ENCODE measurements around the gene DENND5B.
"Not testable (repeated sequence)": the region's sequence is repeated elsewhere in the genome, so short reads cannot be mapped to it uniquely, and the experiment has no call there.

Gene DENND5B

GRCh38 chr12:31477687-31478086 lies 113.2 kb downstream of the DENND5B start:
- H4K8ac ChIP-seq (ENCODE audit: low read depth, low read length): no peak overlapping the region
- no peaks in the 10 kb centered on the region for H3K27me3 ChIP-seq (ENCODE audit: insufficient read depth, low read length)
- no peak overlapping the region for H3K23ac ChIP-seq (ENCODE audit: low read length)

GRCh38 chr12:31476437-31476836 lies 114.5 kb downstream of the DENND5B start:
- no peaks in the 10 kb centered on the region for H3K27me3 ChIP-seq (ENCODE audit: insufficient read depth, low read length)
- no CpG with 5 or more reads among the region's 4 CpGs for WGBS (ENCODE audit: extremely low coverage, insufficient coverage, insufficient read length)
- no peaks in the 10 kb centered on the region for H3K9me3 ChIP-seq (ENCODE audit: insufficient read depth, low read depth, low read length)
- peaks cover 0 to 5% of the 10 kb centered on the region in 2 experiments for H3K36me3 ChIP-seq (ENCODE audit: control insufficient read depth in 1 of 2, insufficient read depth in 2 of 2, low read length in 2 of 2)
- no peaks in the 10 kb centered on the region for H3K79me1 ChIP-seq (ENCODE audit: low read length)
- no peak overlapping the region for H3K27ac ChIP-seq (ENCODE audit: low read depth, low read length)
- no peak overlapping the region for H3K4me3 ChIP-seq (ENCODE audit: low read depth, low read length)
- H2BK12ac ChIP-seq (ENCODE audit: low read length): no peak overlapping the region
- no peak overlapping the region for H3K9ac ChIP-seq (ENCODE audit: low read length)
- H3K4me1 ChIP-seq (ENCODE audit: control insufficient read depth in 1 of 2, insufficient read depth in 2 of 2, low read length in 2 of 2): no peaks in the 10 kb centered on the region
- H2BK120ac ChIP-seq (ENCODE audit: insufficient read depth, low read length, poor library complexity): no peak overlapping the region
- no peak overlapping the region for H4K8ac ChIP-seq (ENCODE audit: low read depth, low read length)
- no peak overlapping the region for H3K14ac ChIP-seq (ENCODE audit: low read length)
- no peaks in the 10 kb centered on the region for H3K79me2 ChIP-seq (ENCODE audit: control insufficient read depth, insufficient read depth, low read length, poor library complexity)
- no peak overlapping the region for H3K4ac ChIP-seq (ENCODE audit: low read depth, low read length)
- H3K23ac ChIP-seq (ENCODE audit: low read length): no peak overlapping the region
- H2AK5ac ChIP-seq (ENCODE audit: low read length): no peak overlapping the region
- DNase-seq: no peak
- H2BK5ac ChIP-seq (ENCODE audit: low read depth, low read length, poor library complexity): no peak overlapping the region
- H3K4me2 ChIP-seq (ENCODE audit: low read length): no peak overlapping the region
- H3K18ac ChIP-seq (ENCODE audit: low read length): no peak overlapping the region
- H4K91ac ChIP-seq (ENCODE audit: low read depth, low read length): no peak overlapping the region
- no peak overlapping the region for H4K12ac ChIP-seq (ENCODE audit: low read depth, low read length)
- no peak overlapping the region for H2AFZ ChIP-seq (ENCODE audit: insufficient read depth, low read length, poor library complexity)

More at GRCh38 chr12:31477687-31478086, 113.2 kb downstream of the DENND5B start:
- Histone ChIP-seq H3K79me2 (ENCODE audit: control insufficient read depth, insufficient read depth, low read length, poor library complexity) (no peaks in the 10 kb centered on the region), H2BK12ac (ENCODE audit: low read length) (no peak overlapping the region), H3K27ac (ENCODE audit: low read depth, low read length) (no peak overlapping the region), H3K4me3 (ENCODE audit: low read depth, low read length) (no peak overlapping the region), H3K79me1 (ENCODE audit: low read length) (no peaks in the 10 kb centered on the region), H2AFZ (ENCODE audit: insufficient read depth, low read length, poor library complexity) (no peak overlapping the region), H4K91ac (ENCODE audit: low read depth, low read length) (no peak overlapping the region), H3K14ac (ENCODE audit: low read length) (no peak overlapping the region), H2AK5ac (ENCODE audit: low read length) (no peak overlapping the region), H3K4me2 (ENCODE audit: low read length) (no peak overlapping the region), H3K9me3 (ENCODE audit: insufficient read depth, low read depth, low read length) (no peaks in the 10 kb centered on the region), H3K4ac (ENCODE audit: low read depth, low read length) (no peak overlapping the region), H2BK5ac (ENCODE audit: low read depth, low read length, poor library complexity) (no peak overlapping the region), H4K12ac (ENCODE audit: low read depth, low read length) (no peak overlapping the region), H3K36me3 (ENCODE audit: control insufficient read depth in 1 of 2, insufficient read depth in 2 of 2, low read length in 2 of 2) (peaks cover 0 to 5% of the 10 kb centered on the region in 2 experiments), H3K4me1 (ENCODE audit: control insufficient read depth in 1 of 2, insufficient read depth in 2 of 2, low read length in 2 of 2) (no peaks in the 10 kb centered on the region), H2BK120ac (ENCODE audit: insufficient read depth, low read length, poor library complexity) (no peak overlapping the region), H3K9ac (ENCODE audit: low read length) (no peak overlapping the region), H3K18ac (ENCODE audit: low read length) (no peak overlapping the region)
- no peak for DNase-seq

- H2AFZ ChIP-seq (ENCODE audit: insufficient read depth, low read length, poor library complexity); H3K4ac ChIP-seq (ENCODE audit: low read depth, low read length); H3K27ac ChIP-seq (ENCODE audit: low read depth, low read length); H3K18ac ChIP-seq (ENCODE audit: low read length); H2AK5ac ChIP-seq (ENCODE audit: low read length); H3K79me1 ChIP-seq (ENCODE audit: low read length); H3K4me2 ChIP-seq (ENCODE audit: low read length); H4K12ac ChIP-seq (ENCODE audit: low read depth, low read length); DNase-seq; H3K27me3 ChIP-seq (ENCODE audit: insufficient read depth, low read length); H3K9me3 ChIP-seq (ENCODE audit: insufficient read depth, low read depth, low read length); H2BK5ac ChIP-seq (ENCODE audit: low read depth, low read length, poor library complexity); H3K36me3 ChIP-seq (ENCODE audit: control insufficient read depth in 1 of 2, insufficient read depth in 2 of 2, low read length in 2 of 2); H4K8ac ChIP-seq (ENCODE audit: low read depth, low read length); H2BK12ac ChIP-seq (ENCODE audit: low read length); H3K14ac ChIP-seq (ENCODE audit: low read length); H3K4me3 ChIP-seq (ENCODE audit: low read depth, low read length); H4K91ac ChIP-seq (ENCODE audit: low read depth, low read length); H2BK120ac ChIP-seq (ENCODE audit: insufficient read depth, low read length, poor library complexity); H3K9ac ChIP-seq (ENCODE audit: low read length); H3K4me1 ChIP-seq (ENCODE audit: control insufficient read depth in 1 of 2, insufficient read depth in 2 of 2, low read length in 2 of 2); H3K79me2 ChIP-seq (ENCODE audit: control insufficient read depth, insufficient read depth, low read length, poor library complexity); H3K23ac ChIP-seq (ENCODE audit: low read length): not testable (repeated sequence)
- WGBS (ENCODE audit: extremely low coverage, insufficient coverage, insufficient read length): no CpG with 5 or more reads among the region's 7 CpGs
These were observed 115.3 kb downstream of the DENND5B start for GRCh38 chr12:31475610-31476009.

GRCh38 chr12:31474751-31475150 lies 116.2 kb downstream of the DENND5B start:
- no peak overlapping the region for H2BK12ac ChIP-seq (ENCODE audit: low read length)
- H3K23ac ChIP-seq (ENCODE audit: low read length): no peak overlapping the region
- no peak overlapping the region for H3K14ac ChIP-seq (ENCODE audit: low read length)
- no peak overlapping the region for H3K27ac ChIP-seq (ENCODE audit: low read depth, low read length)
- WGBS (ENCODE audit: extremely low coverage, insufficient coverage, insufficient read length): no CpG with 5 or more reads among the region's 2 CpGs
- H3K9ac ChIP-seq (ENCODE audit: low read length): no peak overlapping the region
- no peak overlapping the region for H3K18ac ChIP-seq (ENCODE audit: low read length)
- H4K91ac ChIP-seq (ENCODE audit: low read depth, low read length): no peak overlapping the region
- no peak overlapping the region for H2AK5ac ChIP-seq (ENCODE audit: low read length)
- no peak overlapping the region for H3K4ac ChIP-seq (ENCODE audit: low read depth, low read length)
- no peak overlapping the region for H2BK5ac ChIP-seq (ENCODE audit: low read depth, low read length, poor library complexity)
- H3K4me2 ChIP-seq (ENCODE audit: low read length): no peak overlapping the region
- H3K36me3 ChIP-seq (ENCODE audit: control insufficient read depth in 1 of 2, insufficient read depth in 2 of 2, low read length in 2 of 2): peaks cover 0 to 3% of the 10 kb centered on the region in 2 experiments
- no peak for DNase-seq
- H3K27me3 ChIP-seq (ENCODE audit: insufficient read depth, low read length): no peaks in the 10 kb centered on the region
- H3K79me1 ChIP-seq (ENCODE audit: low read length): no peaks in the 10 kb centered on the region
- H2BK120ac ChIP-seq (ENCODE audit: insufficient read depth, low read length, poor library complexity): no peak overlapping the region
- H3K9me3 ChIP-seq (ENCODE audit: insufficient read depth, low read depth, low read length): no peaks in the 10 kb centered on the region
- peaks cover 2% of the 10 kb centered on the region in 2 experiments for H3K4me1 ChIP-seq (ENCODE audit: control insufficient read depth in 1 of 2, insufficient read depth in 2 of 2, low read length in 2 of 2)
- no peak overlapping the region for H2AFZ ChIP-seq (ENCODE audit: insufficient read depth, low read length, poor library complexity)
- no peaks in the 10 kb centered on the region for H3K79me2 ChIP-seq (ENCODE audit: control insufficient read depth, insufficient read depth, low read length, poor library complexity)
- H4K12ac ChIP-seq (ENCODE audit: low read depth, low read length): no peak overlapping the region
- H3K4me3 ChIP-seq (ENCODE audit: low read depth, low read length): no peak overlapping the region
- H4K8ac ChIP-seq (ENCODE audit: low read depth, low read length): no peak overlapping the region
